Effector CD8-positive, alpha-beta T cell (primary cell): Measurements from ENCODE around the gene ARHGEF2.
A peak's percentile ranks its signal among the peaks of the same experiment; 100 is the strongest.

Experiments used
- DNase-seq: peaks from one replicate; lab custom pipeline; 2025; lab: John Stamatoyannopoulos, UW
- total RNA-seq, 4 experiments: gene quantifications; one replicate each; lab custom pipeline; 2026; lab: John Stamatoyannopoulos, UW

The ARHGEF2 gene
- 154 to 285 (median 199) reads per million in 4 experiments for total RNA-seq

GRCh38 chr1:155978325-155978972 is at the start of gene ARHGEF2:
Gene ARHGEF2, minus strand, starts transcription at chr1:155978547. Its CDS starts 120 bp downstream, at chr1:155978427.
- peak; percentile 61 for DNase-seq

DNA sequence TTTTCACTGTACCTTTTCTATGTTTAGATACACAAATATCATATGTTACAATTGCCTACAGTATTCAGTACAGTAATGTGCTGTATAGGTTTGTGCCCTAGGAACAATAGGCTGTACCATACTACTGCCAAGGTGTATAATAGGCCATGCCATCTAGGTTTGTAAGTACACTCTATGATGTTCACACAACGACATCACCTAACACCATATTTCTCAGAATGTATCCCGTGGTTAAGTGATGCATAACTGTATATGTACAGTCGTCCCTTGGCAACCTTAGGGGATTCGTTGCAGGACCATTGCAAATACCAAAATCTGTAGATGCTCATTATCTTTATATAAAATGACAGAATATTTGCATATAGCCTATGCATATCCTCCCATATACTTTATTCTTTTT is 48.2 kb upstream of the ARHGEF2 start:
- DNase-seq: no peak

- DNase-seq: no peak
Measured at GRCh38 chr1:156025876-156026275, 47.5 kb upstream of the ARHGEF2 start.

DNA sequence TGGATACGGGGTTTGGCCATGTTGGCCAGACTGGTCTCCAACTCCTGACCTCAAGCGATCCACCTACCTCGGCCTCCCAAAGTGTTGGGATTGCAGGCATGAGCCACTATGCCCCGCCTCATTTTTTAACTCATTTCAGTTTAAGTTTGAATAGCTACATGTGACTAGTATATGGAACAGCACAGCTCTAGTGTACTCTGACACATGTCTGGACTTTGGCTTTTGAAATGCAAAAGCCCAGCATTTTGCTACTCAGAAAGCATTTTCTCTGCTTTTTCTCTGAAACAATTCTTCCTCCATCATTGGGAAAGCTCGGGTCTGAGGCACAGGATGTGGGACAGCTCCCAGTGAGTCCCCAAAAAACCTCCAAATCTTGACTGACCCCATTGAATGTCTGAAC is 46.5 kb upstream of the ARHGEF2 start:
- no peak for DNase-seq

DNA sequence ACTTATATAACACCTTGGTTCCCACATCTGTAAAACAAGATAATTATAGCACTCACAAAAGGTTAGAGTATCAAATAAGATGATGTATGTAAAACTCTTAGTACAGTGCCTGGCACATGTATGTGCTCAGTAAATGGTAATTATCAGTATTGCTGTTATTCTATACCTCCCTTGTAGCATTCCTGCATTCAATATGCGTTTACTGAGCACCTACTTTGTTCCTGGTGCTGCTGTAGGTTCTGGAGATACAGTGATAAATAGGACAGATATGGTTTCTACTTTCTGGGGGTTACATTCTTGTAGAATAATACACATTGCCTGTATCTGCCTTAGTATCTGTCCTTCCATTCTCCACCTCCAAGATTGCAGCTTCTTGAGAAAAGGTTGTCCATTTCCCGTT is 43.6 kb upstream of the ARHGEF2 start:
- no peak for DNase-seq

DNA sequence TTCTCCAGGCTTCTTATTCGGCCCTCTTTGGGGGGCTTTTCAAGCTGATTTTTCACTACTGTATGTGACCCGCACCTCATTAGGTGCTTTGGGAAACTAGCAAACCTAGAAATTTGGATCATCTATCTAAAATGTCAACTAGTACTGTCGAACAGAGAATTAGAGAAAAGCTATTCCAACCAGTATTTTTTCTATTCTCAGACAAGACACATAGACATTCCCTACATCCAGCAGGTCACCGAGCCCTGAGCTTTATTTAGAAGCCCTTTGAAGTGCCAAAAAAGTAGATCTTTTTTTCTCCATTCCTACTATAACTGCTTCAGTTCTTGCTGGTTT is 42.7 kb upstream of the ARHGEF2 start:
- no peak for DNase-seq

GRCh38 chr1:156020293-156021092 is 42.1 kb upstream of the ARHGEF2 start, which contains the start of gene SSR2:
Gene SSR2, minus strand, starts transcription at chr1:156020951. Its CDS starts 784 bp downstream, at chr1:156020167.
- peak; percentile 76 for DNase-seq

- DNase-seq: no peak
Measured at GRCh38 chr1:156019946-156020292, 41.6 kb upstream of the ARHGEF2 start.

DNA sequence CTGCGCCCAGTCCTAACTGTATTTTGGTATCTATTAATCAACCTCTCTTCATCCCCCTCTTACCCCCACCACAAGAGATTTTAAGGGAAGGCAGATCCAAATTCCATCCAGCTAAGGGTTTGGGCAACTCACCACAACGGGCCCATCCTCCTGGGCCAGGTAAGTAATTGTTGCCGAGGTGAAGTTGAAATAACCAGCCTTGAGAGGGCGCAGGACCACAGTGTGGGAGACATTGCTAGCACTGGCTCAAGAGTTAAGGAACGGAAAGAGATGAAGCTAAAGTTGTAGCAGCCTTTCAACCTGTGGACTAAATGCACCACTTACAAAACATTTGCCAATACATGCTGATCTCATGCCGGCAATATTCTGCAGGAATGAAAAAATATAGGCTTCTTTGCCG is 36.5 kb upstream of the ARHGEF2 start:
- DNase-seq: no peak

DNA sequence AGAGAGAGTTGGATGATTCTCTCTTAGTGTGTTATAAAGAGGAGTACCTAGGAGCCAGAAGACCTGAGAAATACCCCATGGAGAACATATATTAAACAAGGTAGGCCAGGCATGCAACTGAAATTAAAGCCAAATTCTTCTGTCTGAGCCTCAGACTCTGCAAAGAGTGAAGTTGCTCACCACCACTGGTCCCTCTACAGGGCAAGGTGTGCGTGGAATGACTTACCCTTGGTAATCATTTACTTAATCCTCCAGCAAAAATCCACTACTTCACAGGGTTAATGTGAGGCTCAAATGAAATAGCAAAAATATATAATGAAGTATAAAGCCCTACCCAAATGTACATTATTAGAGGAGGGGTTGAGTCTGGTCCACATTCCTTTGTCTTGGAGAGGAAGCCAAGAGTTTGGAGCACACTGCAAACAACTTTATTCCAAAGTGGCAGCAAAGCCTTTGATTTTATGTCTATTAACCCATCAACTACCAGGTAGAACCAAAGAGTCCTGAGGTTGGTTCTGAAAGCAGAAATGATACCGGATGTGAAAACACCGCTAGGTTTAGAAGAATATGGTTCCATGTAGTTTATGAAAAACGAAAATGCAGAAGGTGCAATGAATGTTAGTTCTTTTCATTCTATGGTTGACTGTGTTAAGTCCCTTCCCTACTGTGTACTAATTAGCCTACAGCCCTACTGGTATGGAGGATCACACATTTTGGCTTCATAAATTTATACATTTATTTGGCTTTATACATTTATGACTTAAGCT is 33.9 kb upstream of the ARHGEF2 start:
- DNase-seq: no peak

DNA sequence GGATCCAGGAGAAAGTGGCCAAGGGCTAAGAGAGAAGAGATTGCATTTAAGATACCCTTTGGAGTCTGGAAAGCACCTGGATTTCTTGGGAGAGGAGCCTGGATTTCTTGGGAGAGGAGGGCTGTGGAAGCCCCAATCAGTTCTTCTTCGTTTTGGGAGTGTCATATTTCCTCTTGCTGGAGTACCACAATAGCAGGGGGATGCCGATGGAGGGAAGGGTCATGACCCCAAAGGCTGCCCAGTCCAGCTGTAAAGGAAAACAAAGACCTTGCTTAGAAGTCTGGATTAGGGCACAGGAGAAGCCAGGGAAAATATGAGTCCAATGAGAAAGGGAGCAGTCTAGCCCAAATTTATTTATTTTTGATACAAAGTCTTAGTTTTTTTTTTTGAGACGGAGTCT is 31.1 kb upstream of the ARHGEF2 start:
- DNase-seq: no peak

DNA sequence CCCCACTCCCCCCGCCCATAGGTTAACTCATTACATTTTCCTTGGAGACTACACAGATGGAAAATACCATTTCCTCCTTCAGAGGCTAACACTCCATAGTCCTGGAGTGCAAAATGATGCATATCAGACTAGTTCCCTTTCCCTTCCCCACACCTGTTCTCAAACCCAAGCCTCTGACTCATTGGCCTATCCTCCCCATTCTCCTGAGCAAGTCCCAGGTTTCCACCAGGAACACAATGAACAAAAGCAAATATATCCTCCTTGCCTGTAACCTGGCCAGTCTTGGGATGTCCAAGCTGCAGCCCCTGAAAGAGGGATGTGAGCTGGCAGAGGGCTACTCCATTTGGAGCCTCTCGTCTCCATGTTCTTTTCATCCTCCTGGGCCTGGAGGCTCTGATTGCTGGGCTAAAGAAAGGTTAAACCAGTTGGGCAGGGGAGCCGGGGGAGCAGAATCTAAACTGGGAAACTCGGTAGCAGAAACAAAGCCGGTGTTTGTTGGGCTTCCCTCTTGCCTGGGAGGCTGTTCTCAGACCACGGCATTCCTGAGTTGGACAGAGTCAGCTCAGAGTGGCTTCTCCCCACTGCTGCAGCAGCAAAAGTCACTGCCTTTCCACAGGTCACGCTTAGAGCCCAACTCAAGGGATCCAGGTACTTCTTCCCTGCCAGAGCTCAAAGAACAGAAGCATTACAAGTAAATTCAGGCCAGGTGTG is 28.5 kb upstream of the ARHGEF2 start:
- no peak for DNase-seq

GRCh38 chr1:156004843-156005584 is 26.7 kb upstream of the ARHGEF2 start:
- DNase-seq: no peak

DNA sequence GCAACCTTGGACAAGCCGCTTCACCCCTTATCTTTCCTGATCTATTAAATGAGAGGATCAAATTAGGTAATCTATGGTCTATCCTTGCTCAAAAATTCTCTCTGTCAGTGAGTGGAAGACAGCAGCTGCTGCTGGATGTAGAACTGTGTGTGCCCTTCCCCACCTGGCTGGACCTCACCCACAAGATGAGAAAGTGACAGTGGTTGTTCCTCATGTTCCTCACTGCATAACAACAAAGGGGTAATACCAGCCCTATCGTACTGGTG is 25.5 kb upstream of the ARHGEF2 start:
- no peak for DNase-seq

GRCh38 chr1:156002188-156002911 is 24.0 kb upstream of the ARHGEF2 start:
- DNase-seq: no peak

- DNase-seq: no peak
Measured at GRCh38 chr1:156001662-156002171, 23.4 kb upstream of the ARHGEF2 start.

DNA sequence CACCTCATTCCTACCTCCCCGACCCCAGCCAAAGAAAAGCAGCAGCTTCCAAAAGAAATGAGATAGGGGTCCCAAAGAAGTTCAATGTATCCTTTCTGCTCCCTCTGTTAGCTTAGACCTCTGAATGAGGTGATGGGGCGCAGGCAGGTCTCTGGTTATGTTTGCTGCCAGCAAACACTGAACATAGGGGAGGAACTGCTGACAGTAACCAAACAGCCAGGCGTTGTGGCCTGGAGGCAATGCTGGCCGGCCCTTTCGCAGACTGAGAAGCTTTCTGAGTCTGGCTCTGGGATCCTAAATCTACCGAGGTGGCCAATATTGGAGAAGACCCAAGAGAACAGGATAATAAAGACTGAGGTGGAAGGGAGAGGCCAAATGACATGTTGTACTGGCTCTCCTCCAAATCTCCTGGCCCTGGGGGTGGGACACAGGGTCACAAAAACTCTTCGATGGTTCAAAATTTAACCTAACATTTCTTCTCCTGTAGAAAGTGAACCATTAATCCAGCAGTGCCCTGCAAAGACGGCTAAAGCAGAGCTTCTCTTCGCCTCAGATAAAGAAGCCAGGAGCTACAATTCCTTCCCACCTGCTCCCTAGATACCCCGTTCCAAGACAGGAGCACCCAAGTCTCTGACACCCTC is 22.8 kb upstream of the ARHGEF2 start:
- no peak for DNase-seq

DNA sequence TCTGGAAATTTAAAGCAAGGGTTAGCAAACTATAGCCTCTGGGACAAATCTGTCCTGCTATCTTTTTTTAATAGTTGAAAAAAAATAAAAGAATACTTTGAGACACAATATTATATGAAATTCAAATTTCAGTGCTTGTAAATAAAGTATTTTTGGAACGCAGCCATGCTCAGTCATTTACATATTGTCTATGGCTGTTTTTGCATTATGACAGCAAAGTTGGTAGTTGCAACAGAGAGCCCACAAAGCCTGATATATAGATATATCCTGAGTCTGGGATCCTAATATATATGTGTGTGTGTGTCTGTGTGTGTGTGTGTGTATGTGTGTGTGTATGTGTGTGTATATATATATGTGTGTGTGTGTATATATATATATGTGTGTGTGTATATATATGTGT is 21.6 kb upstream of the ARHGEF2 start:
- no peak for DNase-seq

DNA sequence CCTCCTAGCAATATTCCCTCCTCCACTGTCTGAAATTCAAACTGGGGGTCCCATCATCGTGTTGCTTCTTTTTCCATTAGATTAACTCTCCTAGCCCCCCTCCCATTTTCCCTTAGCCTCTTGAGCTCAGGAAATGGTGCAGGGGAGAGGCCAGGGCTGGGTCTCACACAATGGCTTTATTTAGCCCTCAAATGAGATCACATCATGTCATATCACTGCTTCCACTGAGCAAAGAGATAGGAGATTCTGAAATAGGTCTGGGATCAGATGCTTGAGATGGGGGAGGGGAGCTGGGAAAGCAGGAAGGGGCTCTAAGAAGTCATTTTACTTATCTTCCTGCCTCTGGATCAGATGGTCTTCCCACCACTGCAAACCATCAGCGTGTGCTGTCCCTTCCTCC is 17.8 kb upstream of the ARHGEF2 start:
- DNase-seq: no peak

DNA sequence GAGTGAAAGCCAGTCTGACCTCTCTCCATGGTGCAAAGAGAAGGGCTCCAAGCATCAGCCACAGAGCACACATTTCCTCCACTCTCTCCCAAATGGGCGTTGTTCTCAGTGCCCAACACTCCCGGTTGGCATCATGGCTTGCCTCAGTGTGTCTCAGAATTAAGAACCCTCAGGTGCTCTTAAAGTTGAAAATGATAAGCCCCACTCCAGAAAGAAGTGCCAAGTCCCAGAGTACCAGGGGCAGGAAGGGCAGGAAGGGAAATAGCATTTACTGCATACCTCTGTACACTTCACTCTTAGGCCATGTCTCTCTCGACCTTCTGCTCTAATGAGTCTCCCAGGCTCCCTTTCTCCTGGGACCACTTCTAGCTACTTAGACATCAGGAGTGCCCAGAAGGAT is 15.2 kb upstream of the ARHGEF2 start:
- DNase-seq: no peak
